WTC11 (cell line): ENCODE data around the gene CADM1. TPM values are rescaled to one million over a fixed set of nuclear protein-coding genes. Genes with fewer than 3 reads are reported as not detected.

ENCODE experiments used
- ATAC-seq: fragments of 200-7000 bp; cut with Tn5 transposase; 2 replicates; pipeline ENCODE4 v1.10.0; 2021; ENCODE audit warnings: mild to moderate bottlenecking, moderate library complexity
- CTCF ChIA-PET: fragments of 300-600 bp; sonication (Branson Sonifier 250); formaldehyde crosslinking; loops from one replicate; lab custom pipeline; 2021; ENCODE audit warnings: antibody characterized with exemption; lab: Charles Lee
- POLR2A ChIA-PET: fragments of 350-600 bp; sonication (Branson Sonifier 250); formaldehyde crosslinking; loops from one replicate; lab custom pipeline; 2021; ENCODE audit warnings: antibody characterized with exemption; lab: Charles Lee
- DNase-seq: peaks from one replicate; pipeline ENCODE4 v3.0.0; 2021; ENCODE audit warnings: low spot score
- H3K27ac Mint-ChIP-seq: 2 replicates; pipeline ENCODE4 v1.8.0; 2021; ENCODE audit warnings: mixed read lengths
- H3K27me3 Mint-ChIP-seq: 2 replicates; pipeline ENCODE4 v1.8.0; 2021; ENCODE audit warnings: low read depth, mild to moderate bottlenecking, moderate library complexity, mixed read lengths
- H3K36me3 Mint-ChIP-seq: 2 replicates; pipeline ENCODE4 v1.8.0; 2021; ENCODE audit warnings: mixed read lengths
- H3K4me1 Mint-ChIP-seq: 2 replicates; pipeline ENCODE4 v1.8.0; 2022; ENCODE audit warnings: mixed read lengths
- H3K4me3 Mint-ChIP-seq: 2 replicates; pipeline ENCODE4 v1.8.0; 2021; ENCODE audit warnings: mild to moderate bottlenecking, moderate library complexity, mixed read lengths
- H3K9me3 Mint-ChIP-seq: 2 replicates; pipeline ENCODE4 v1.8.0; 2021; ENCODE audit warnings: mixed read lengths
- ATF6 ChIP-seq: sonication (generic); formaldehyde crosslinking; IDR thresholded peaks from 2 replicates; pipeline ENCODE4 v1.8.1; 2023; ENCODE audit warnings: mild to moderate bottlenecking, missing genetic modification reagents
- CREB1 ChIP-seq: sonication (generic); formaldehyde crosslinking; IDR thresholded peaks from 2 replicates; pipeline ENCODE4 v1.8.0; 2023; ENCODE audit warnings: mild to moderate bottlenecking, missing genetic modification reagents
- CTCF ChIP-seq: fragments of 200-600 bp; IDR thresholded peaks from 2 replicates; pipeline ENCODE4 v1.8.0; 2022; ENCODE audit warnings: antibody characterized with exemption
- ELF4 ChIP-seq: sonication (generic); formaldehyde crosslinking; IDR thresholded peaks from 2 replicates; pipeline ENCODE4 v1.8.1; 2022; ENCODE audit warnings: low read depth, mild to moderate bottlenecking, moderate library complexity, missing genetic modification reagents
- EMX1 ChIP-seq: fragments of 250-450 bp; sonication (Bioruptor Pico); IDR thresholded peaks from 2 replicates; pipeline ENCODE4 v1.8.0; 2021; ENCODE audit warnings: mild to moderate bottlenecking
- FOXJ3 ChIP-seq: sonication (generic); formaldehyde crosslinking; IDR thresholded peaks from 2 replicates; pipeline ENCODE4 v1.9.0; 2021; ENCODE audit warnings: missing genetic modification reagents, mild to moderate bottlenecking, borderline replicate concordance
- GRHL2 ChIP-seq: fragments of 250-450 bp; sonication (Bioruptor Pico); IDR thresholded peaks from 2 replicates; pipeline ENCODE4 v1.8.0; 2022; ENCODE audit warnings: mild to moderate bottlenecking, moderate library complexity; ENCODE audit not compliant: insufficient replicate concordance, severe bottlenecking
- IRF2 ChIP-seq: sonication (generic); formaldehyde crosslinking; IDR thresholded peaks from 2 replicates; pipeline ENCODE4 v1.8.0; 2022; ENCODE audit warnings: low read depth, missing genetic modification reagents, borderline replicate concordance
- JAZF1 ChIP-seq: fragments of 250-450 bp; sonication (Bioruptor Pico); IDR thresholded peaks from 2 replicates; pipeline ENCODE4 v1.9.0; 2021; ENCODE audit warnings: moderate library complexity, mild to moderate bottlenecking, inconsistent platforms
- NFATC4 ChIP-seq: fragments of 250-450 bp; sonication (Bioruptor Pico); IDR thresholded peaks from 2 replicates; pipeline ENCODE4 v1.9.0; 2021; ENCODE audit warnings: mild to moderate bottlenecking
- NR2C2 ChIP-seq: sonication (generic); formaldehyde crosslinking; IDR thresholded peaks from 2 replicates; pipeline ENCODE4 v1.8.0; 2022; ENCODE audit warnings: mild to moderate bottlenecking, missing genetic modification reagents
- NR3C1 ChIP-seq: sonication (generic); formaldehyde crosslinking; conservative IDR thresholded peaks from 2 replicates; pipeline ENCODE4 v1.8.1; 2023; ENCODE audit warnings: low read depth, mild to moderate bottlenecking, missing genetic modification reagents
- PRDM15 ChIP-seq: sonication (generic); formaldehyde crosslinking; IDR thresholded peaks from 2 replicates; pipeline ENCODE4 v1.8.0; 2022; ENCODE audit warnings: missing genetic modification reagents
- RORB ChIP-seq: fragments of 250-450 bp; sonication (Bioruptor Pico); IDR thresholded peaks from 2 replicates; pipeline ENCODE4 v1.9.0; 2021; ENCODE audit warnings: mild to moderate bottlenecking
- total RNA-seq: library from RNA; stranded (reverse); gene quantifications from 3 replicates; pipeline ENCODE4 v1.2.3, GENCODE V29; 2021

Gene CADM1
- total RNA-seq, 1 experiment from 2014 or later: 26.8 TPM

- ChIA-PET POLR2A (no interaction called here), CTCF (interaction anchor here (0.9 kb wide), 1 partner anchor 11 kb away, joined by 7 read pairs; no protein-coding TSS in a partner anchor)
- Mint-ChIP-seq H3K9me3 (no peaks in the 10 kb centered on the region; the same call in none of the 2 replicates), H3K27me3 (no peaks in the 10 kb centered on the region; the same call in 1 of the 2 replicates), H3K36me3 (no peaks in the 10 kb centered on the region), H3K27ac (no peak overlapping the region), H3K4me3 (no peak overlapping the region), H3K4me1 (no peaks in the 10 kb centered on the region)
- no peak for TF ChIP-seq RORB (CRISPR knock-in tag)
- TF ChIP-seq FOXJ3 (CRISPR knock-in tag): no peak
- TF ChIP-seq GRHL2: no peak
- DNase-seq (no peak), ATAC-seq (no peak)
Observed at GRCh38 chr11:115541518-115541917, 37.3 kb upstream of the CADM1 start.

- H3K4me3 Mint-ChIP-seq: no peak overlapping the region
- TF ChIP-seq NFATC4: no peak
- TF ChIP-seq JAZF1 (CRISPR knock-in tag): no peak
- no peak for TF ChIP-seq ATF6 (CRISPR knock-in tag)
- no peak for TF ChIP-seq NR3C1 (CRISPR knock-in tag)
- TF ChIP-seq NR2C2 (CRISPR knock-in tag): no peak
- TF ChIP-seq, all 79 proteins: peak for 0
- H3K36me3 Mint-ChIP-seq: no peaks in the 10 kb centered on the region
- H3K9me3 Mint-ChIP-seq: no peaks in the 10 kb centered on the region; the same call in none of the 2 replicates
- no peak for DNase-seq
- H3K27ac Mint-ChIP-seq: no peak overlapping the region
- no peak for ATAC-seq
- no peaks in the 10 kb centered on the region for H3K4me1 Mint-ChIP-seq
- H3K27me3 Mint-ChIP-seq: peaks cover 5% of the 10 kb centered on the region
- POLR2A ChIA-PET: no interaction called here
- CTCF ChIA-PET: no interaction called here
Observed at GRCh38 chr11:115539844-115540243, 35.6 kb upstream of the CADM1 start.

GRCh38 chr11:115535781-115536180 lies 31.6 kb upstream of the CADM1 start:
- ATAC-seq (no peak), DNase-seq (no peak)
- no peak overlapping the region for H3K27ac Mint-ChIP-seq
- ChIA-PET CTCF (no interaction called here), POLR2A (no interaction called here)
- TF ChIP-seq IRF2 (CRISPR knock-in tag): no peak
- no peak for TF ChIP-seq CREB1 (CRISPR knock-in tag)
- no peak for TF ChIP-seq EMX1 (CRISPR knock-in tag)
- H3K36me3 Mint-ChIP-seq: no peaks in the 10 kb centered on the region
- H3K4me3 Mint-ChIP-seq: no peak overlapping the region
- no peaks in the 10 kb centered on the region; the same call in none of the 2 replicates for H3K9me3 Mint-ChIP-seq
- peaks cover 2% of the 10 kb centered on the region for H3K4me1 Mint-ChIP-seq
- peaks cover 10% of the 10 kb centered on the region for H3K27me3 Mint-ChIP-seq

GRCh38 chr11:115530752-115531151 lies 26.5 kb upstream of the CADM1 start:
- peak; percentile 60 for DNase-seq
- no peak for TF ChIP-seq PRDM15 (CRISPR knock-in tag)
- TF ChIP-seq ELF4: no peak
- 0 out of 2 replicates have a peak, but pooled peaks have one; percentile 23 for TF ChIP-seq CTCF
- Mint-ChIP-seq H3K27ac (no peak overlapping the region), H3K4me3 (no peak overlapping the region), H3K27me3 (peaks cover 10% of the 10 kb centered on the region), H3K9me3 (no peaks in the 10 kb centered on the region), H3K4me1 (peaks cover 38% of the 10 kb centered on the region), H3K36me3 (no peaks in the 10 kb centered on the region)
- peak; percentile 85 for ATAC-seq
- CTCF ChIA-PET: interaction anchor here (0.7 to 1.9 kb wide), 13 partner anchors 9 to 231 kb away, joined by 3 to 11 read pairs (median 7); partner anchors contain the start of gene CADM1
- POLR2A ChIA-PET: no interaction called here
